Measurements from ENCODE around the gene AOC2.
"Not testable (repeated sequence)": the region's sequence is repeated elsewhere in the genome, so short reads cannot be mapped to it uniquely, and the experiment has no call there.

Gene AOC2

GRCh38 chr17:42895185-42895555 lies 50.8 kb downstream of the AOC2 start:
- no peaks in the 10 kb centered on the region for H3K36me3 ChIP-seq (ENCODE audit: insufficient read depth)
- no peaks in the 10 kb centered on the region for H4K20me1 ChIP-seq (ENCODE audit: insufficient read depth)
- no peak overlapping the region for H3K4me2 ChIP-seq
- H2AFZ ChIP-seq (ENCODE audit: low read depth) = no peak overlapping the region
- no peaks in the 10 kb centered on the region; the same call in 1 of the 2 replicates for H3K27me3 ChIP-seq (ENCODE audit: insufficient read depth, low read depth)
- H3K9ac ChIP-seq = no peak overlapping the region
- TF ChIP-seq CTCF (conservative IDR thresholded peaks at IDR 0.05; ENCODE audit: low read depth, low read length) = no peak
- no peak overlapping the region for H3K4me3 ChIP-seq (IDR thresholded peaks at IDR 0.05; ENCODE audit: insufficient read depth, low read depth, low read length)
- H3K79me2 ChIP-seq (ENCODE audit: insufficient read depth, low read depth) = no peaks in the 10 kb centered on the region
- H3K27ac ChIP-seq = no peak overlapping the region
- no peaks in the 10 kb centered on the region for H3K4me1 ChIP-seq (ENCODE audit: low read depth, poor library complexity, severe bottlenecking)

DNA sequence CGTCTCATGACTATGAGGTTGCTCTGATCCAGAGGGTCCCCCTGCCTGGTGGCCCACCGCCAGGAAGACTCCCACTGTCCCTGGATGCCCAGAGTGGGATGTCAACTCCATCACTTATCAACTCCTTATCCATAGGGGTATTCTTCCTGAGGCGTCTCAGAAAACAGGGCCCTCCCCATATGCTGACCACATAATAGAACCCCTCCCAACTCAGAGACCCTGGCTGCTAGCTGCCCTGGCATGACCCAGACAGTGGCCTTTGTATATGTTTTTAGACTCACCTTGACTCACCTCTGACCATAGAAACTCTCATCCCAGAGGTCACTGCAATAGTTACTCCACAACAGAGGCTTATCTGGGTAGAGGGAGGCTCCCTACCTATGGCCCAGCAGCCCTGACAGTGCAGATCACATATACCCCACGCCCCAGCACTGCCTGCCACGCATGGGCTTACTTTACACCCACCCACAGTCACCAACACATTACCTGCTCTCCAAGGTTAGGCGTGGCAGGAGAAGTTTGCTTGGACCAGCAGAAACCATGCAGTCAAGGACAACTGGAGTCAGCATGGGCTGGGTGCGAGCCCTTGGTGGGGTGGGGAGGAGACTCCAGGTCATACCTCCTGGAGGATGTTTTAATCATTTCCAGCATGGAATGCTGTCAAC lies 53.9 kb downstream of the AOC2 start:
- Histone ChIP-seq H4K20me1 (ENCODE audit: insufficient read depth) (no peaks in the 10 kb centered on the region), H3K27ac (no peak overlapping the region), H3K9ac (no peak overlapping the region), H3K27me3 (ENCODE audit: insufficient read depth, low read depth) (no peaks in the 10 kb centered on the region; the same call in 1 of the 2 replicates), H3K4me2 (no peak overlapping the region), H3K4me1 (ENCODE audit: low read depth, poor library complexity, severe bottlenecking) (no peaks in the 10 kb centered on the region), H3K4me3 (IDR thresholded peaks at IDR 0.05; ENCODE audit: insufficient read depth, low read depth, low read length) (no peak overlapping the region), H2AFZ (ENCODE audit: low read depth) (no peak overlapping the region), H3K79me2 (ENCODE audit: insufficient read depth, low read depth) (no peaks in the 10 kb centered on the region), H3K36me3 (ENCODE audit: insufficient read depth) (no peaks in the 10 kb centered on the region)
- TF ChIP-seq CTCF (conservative IDR thresholded peaks at IDR 0.05; ENCODE audit: low read depth, low read length) = no peak

DNA sequence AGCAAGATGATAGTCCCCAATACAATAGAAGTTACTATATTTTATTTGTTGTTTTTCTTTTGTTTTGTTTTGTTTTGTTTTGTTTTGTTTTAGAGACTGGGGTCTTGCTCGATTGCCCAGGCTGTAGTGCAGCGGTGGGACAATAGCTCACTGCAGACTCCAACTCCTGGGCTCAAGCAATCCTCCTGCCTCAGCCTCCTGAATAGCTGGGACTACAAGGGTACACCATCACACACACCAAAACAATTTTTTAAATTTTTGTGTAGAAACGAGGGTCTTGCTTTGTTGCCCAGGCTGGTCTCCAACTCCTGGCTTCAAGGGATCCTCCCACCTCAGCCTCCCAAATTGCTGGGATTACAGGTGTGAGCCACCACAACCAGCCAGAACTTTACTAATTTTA lies 55.6 kb downstream of the AOC2 start:
- not testable (repeated sequence) for H3K27ac ChIP-seq; H2AFZ ChIP-seq (ENCODE audit: low read depth); H3K36me3 ChIP-seq (ENCODE audit: insufficient read depth); H3K9ac ChIP-seq; H3K4me3 ChIP-seq (IDR thresholded peaks at IDR 0.05; ENCODE audit: insufficient read depth, low read depth, low read length); H4K20me1 ChIP-seq (ENCODE audit: insufficient read depth); H3K4me2 ChIP-seq; H3K4me1 ChIP-seq (ENCODE audit: low read depth, poor library complexity, severe bottlenecking); H3K79me2 ChIP-seq (ENCODE audit: insufficient read depth, low read depth); H3K27me3 ChIP-seq (ENCODE audit: insufficient read depth, low read depth)
